ENCODE results near the gene TMEM51. TPM values are rescaled to one million over a fixed set of nuclear protein-coding genes. Genes with fewer than 3 reads are reported as not detected.

TMEM51 gene
- total RNA-seq, 1 donor from 2014 or later = 4.1 TPM

DNA sequence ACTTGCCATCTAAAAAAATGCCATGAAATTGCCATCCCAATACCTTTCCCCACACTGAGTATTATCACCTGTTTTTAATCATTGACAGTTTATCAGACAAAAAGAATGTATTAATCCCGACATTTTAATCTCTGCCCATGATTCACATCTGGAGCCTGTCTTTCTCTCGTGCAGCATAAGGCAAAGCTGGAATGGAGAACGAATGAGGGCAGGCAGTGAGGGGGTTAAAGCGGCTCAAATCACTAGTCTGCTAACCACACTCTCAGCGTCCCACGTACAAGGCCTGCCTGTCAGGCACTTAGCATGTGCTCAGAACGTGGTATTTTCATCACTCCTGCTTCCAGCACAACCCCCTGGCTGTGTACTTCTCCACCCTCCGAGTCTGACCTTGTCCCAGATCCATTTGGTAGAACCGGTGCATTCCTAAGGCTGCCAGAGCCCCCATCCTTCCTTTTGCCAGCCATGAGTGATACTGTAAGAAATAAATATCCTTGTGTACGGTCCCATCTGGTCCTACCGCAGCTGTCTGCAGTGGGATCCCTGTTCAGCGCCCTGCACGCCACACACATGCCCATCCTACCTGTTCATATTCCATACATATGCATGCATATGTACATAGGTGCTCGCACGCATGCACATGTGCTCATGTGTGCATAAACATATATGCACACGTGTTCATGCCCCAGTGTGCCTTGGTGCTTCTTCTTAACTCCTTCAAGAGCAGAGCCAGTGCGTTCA lies 58.8 kb downstream of the TMEM51 start:
- Histone ChIP-seq H3K27me3 (ENCODE audit: low read depth) (no peaks in the 10 kb centered on the region), H3K4me1 (peaks cover 52% of the 10 kb centered on the region), H3K9me3 (replicated peaks) (no peaks in the 10 kb centered on the region), H3K36me3 (no peaks in the 10 kb centered on the region), H3K27ac (replicated peaks) (peak overlapping the region; percentile 58), H3K4me3 (no peak overlapping the region)
- DNase-seq = no peak
- TF ChIP-seq, protein P1, sequence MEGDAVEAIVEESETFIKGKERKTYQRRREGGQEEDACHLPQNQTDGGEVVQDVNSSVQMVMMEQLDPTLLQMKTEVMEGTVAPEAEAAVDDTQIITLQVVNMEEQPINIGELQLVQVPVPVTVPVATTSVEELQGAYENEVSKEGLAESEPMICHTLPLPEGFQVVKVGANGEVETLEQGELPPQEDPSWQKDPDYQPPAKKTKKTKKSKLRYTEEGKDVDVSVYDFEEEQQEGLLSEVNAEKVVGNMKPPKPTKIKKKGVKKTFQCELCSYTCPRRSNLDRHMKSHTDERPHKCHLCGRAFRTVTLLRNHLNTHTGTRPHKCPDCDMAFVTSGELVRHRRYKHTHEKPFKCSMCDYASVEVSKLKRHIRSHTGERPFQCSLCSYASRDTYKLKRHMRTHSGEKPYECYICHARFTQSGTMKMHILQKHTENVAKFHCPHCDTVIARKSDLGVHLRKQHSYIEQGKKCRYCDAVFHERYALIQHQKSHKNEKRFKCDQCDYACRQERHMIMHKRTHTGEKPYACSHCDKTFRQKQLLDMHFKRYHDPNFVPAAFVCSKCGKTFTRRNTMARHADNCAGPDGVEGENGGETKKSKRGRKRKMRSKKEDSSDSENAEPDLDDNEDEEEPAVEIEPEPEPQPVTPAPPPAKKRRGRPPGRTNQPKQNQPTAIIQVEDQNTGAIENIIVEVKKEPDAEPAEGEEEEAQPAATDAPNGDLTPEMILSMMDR (IDR thresholded peaks at IDR 0.05; ENCODE audit: borderline replicate concordance) = no peak
- intact Hi-C loops (cut with micrococcal nuclease) = loop anchor here (10.0 kb wide), 1 partner anchor 88 kb away; no protein-coding TSS in a partner anchor

DNA sequence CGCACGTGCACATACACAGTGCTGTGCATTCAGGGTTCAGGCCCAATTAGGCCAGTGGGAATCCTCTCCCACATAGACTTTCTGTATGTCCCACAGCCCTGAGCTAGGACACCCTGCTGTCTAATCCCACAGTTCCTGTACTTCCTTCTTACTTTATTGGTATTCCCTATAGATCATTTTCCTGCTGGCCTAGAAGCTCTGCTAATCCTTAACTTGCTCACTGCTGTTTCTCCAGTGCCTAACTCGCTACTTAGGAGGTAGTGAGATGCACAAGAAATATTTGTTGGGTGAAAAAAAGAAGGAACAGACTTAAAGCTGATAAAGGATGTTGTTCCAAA lies 59.4 kb downstream of the TMEM51 start:
- H3K27ac ChIP-seq (replicated peaks) = peak overlapping the region; percentile 58
- no peak for DNase-seq
- no peaks in the 10 kb centered on the region for H3K9me3 ChIP-seq (replicated peaks)
- intact Hi-C loops (cut with micrococcal nuclease) = loop anchor here (10.0 kb wide), 1 partner anchor 88 kb away; no protein-coding TSS in a partner anchor
- no peaks in the 10 kb centered on the region for H3K36me3 ChIP-seq
- TF ChIP-seq, protein P1 (IDR thresholded peaks at IDR 0.05; ENCODE audit: borderline replicate concordance) = no peak
- H3K4me1 ChIP-seq = peaks cover 47% of the 10 kb centered on the region
- H3K4me3 ChIP-seq = no peak overlapping the region
- no peaks in the 10 kb centered on the region for H3K27me3 ChIP-seq (ENCODE audit: low read depth)

DNA sequence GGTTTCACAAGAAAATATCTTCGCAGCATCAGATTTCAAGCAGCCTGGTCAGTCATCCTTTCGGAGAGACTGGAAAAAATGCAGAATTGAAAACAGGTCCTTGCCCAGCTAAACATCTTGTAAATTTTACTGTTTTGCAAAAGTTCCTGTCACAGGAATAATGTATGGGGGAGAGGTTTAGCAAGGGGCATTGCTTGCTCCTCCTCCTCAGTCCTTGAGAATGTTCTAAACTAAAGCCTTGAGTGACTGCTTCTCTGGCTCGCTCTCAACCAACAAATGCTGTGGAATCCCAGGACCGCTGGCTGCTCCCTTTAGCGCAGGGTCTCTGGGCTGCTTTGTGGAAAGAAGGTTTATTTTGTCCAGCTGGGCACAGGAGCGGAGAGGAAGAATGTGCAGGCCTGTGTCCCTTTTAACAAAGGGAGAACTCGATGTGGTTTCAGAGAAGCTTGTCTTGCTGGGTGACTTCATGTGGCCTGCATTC lies 59.8 kb downstream of the TMEM51 start:
- Histone ChIP-seq H3K9me3 (replicated peaks) (no peaks in the 10 kb centered on the region), H3K27me3 (ENCODE audit: low read depth) (no peaks in the 10 kb centered on the region), H3K4me3 (no peak overlapping the region), H3K27ac (replicated peaks) (peak overlapping the region; percentile 58), H3K36me3 (no peaks in the 10 kb centered on the region), H3K4me1 (peaks cover 46% of the 10 kb centered on the region)
- TF ChIP-seq, protein P1 (IDR thresholded peaks at IDR 0.05; ENCODE audit: borderline replicate concordance) = no peak
- intact Hi-C loops (cut with micrococcal nuclease) = loop anchor here (10.0 kb wide), 1 partner anchor 89 kb away; no protein-coding TSS in a partner anchor
- DNase-seq = no peak

DNA sequence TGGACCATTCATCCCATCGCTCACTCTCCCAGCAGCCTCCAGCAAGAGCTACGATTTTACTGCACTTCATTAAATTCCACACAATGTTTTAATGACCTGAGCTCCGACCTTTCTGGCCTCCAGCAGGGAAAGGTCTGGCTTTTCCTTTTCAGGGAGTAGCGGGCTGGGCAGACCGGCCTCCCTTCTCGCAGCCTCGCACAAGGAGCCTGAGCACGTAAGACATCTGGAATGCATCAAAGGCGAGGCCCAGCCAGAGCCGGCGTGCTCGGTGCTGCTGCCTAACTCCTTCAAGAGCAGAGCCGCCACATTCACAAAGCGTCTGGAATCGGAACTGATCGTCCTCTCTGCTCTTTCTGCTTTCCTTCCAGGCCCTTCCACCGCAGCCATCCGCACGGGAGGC lies 61.0 kb downstream of the TMEM51 start:
- Histone ChIP-seq H3K4me1 (peaks cover 43% of the 10 kb centered on the region), H3K27me3 (ENCODE audit: low read depth) (no peaks in the 10 kb centered on the region), H3K4me3 (no peak overlapping the region), H3K36me3 (peaks cover 3% of the 10 kb centered on the region), H3K27ac (replicated peaks) (peak overlapping the region; percentile 58), H3K9me3 (replicated peaks) (no peaks in the 10 kb centered on the region)
- intact Hi-C loops (cut with micrococcal nuclease) = loop anchor here (10.0 kb wide), 1 partner anchor 90 kb away; no protein-coding TSS in a partner anchor
- TF ChIP-seq, protein P1 (IDR thresholded peaks at IDR 0.05; ENCODE audit: borderline replicate concordance) = no peak
- peak; percentile 23 for DNase-seq

DNA sequence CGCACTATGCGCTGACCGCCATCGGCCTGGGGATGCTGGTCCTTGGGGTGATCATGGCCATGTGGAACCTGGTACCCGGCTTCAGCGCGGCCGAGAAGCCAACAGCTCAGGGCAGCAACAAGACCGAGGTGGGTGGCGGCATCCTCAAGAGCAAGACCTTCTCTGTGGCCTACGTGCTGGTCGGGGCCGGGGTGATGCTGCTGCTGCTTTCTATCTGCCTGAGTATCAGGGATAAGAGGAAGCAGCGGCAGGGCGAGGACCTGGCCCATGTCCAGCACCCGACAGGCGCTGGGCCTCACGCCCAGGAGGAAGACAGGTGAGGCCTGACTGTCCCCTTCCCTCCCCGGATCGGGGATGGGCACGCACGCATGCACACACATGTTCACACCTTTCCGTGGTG lies 61.6 kb downstream of the TMEM51 start:
- Histone ChIP-seq H3K9me3 (replicated peaks) (no peaks in the 10 kb centered on the region), H3K27ac (replicated peaks) (peak overlapping the region; percentile 58), H3K36me3 (peaks cover 8% of the 10 kb centered on the region), H3K27me3 (ENCODE audit: low read depth) (no peaks in the 10 kb centered on the region), H3K4me3 (no peak overlapping the region), H3K4me1 (peaks cover 38% of the 10 kb centered on the region)
- intact Hi-C loops (cut with micrococcal nuclease) = loop anchor here (10.0 kb wide), 1 partner anchor 90 kb away; no protein-coding TSS in a partner anchor
- TF ChIP-seq, protein P1 (IDR thresholded peaks at IDR 0.05; ENCODE audit: borderline replicate concordance) = no peak
- DNase-seq = peak; percentile 24
